ENCODE measurements around the gene RPTN. TPM values are rescaled to one million over a fixed set of nuclear protein-coding genes. Genes with fewer than 3 reads are reported as not detected.

Gene RPTN
- total RNA-seq, 1 experiment from 2014 or later: not detected

- no peak for TF ChIP-seq CTCF (IDR thresholded peaks at IDR 0.05 in 2 of 3, conservative IDR thresholded peaks at IDR 0.05 in 1 of 3; ENCODE audit: borderline replicate concordance in 1 of 3, insufficient read depth in 1 of 3, low read depth in 2 of 3, low read length in 2 of 3)
- no peak for TF ChIP-seq CEBPB (IDR thresholded peaks at IDR 0.05; ENCODE audit: low read depth)
- no peak for TF ChIP-seq SP1 (IDR thresholded peaks at IDR 0.05; ENCODE audit: low read depth)
- no peak for TF ChIP-seq ZNF274 (IDR thresholded peaks at IDR 0.05; ENCODE audit: low read depth, low read length)
- no peak for TF ChIP-seq SRF (IDR thresholded peaks at IDR 0.05; ENCODE audit: low read depth)
- no peak for TF ChIP-seq ELF1 (IDR thresholded peaks at IDR 0.05; ENCODE audit: borderline replicate concordance, low read depth)
- no peak for TF ChIP-seq POLR2A (IDR thresholded peaks at IDR 0.05; ENCODE audit: borderline replicate concordance, extremely low read depth, insufficient read depth, insufficient read length)
- no peak for TF ChIP-seq ATF3 (IDR thresholded peaks at IDR 0.05)
Measured at GRCh38 chr1:152197361-152197941, 38.4 kb upstream of the RPTN start (continued).

GRCh38 chr1:152191711-152192110 is 32.7 kb upstream of the RPTN start:
- ChIA-PET CTCF (interaction anchor here (1.1 to 2.6 kb wide), 3 partner anchors 155 to 267 kb away, joined by 4 to 18 read pairs (median 4); no protein-coding TSS in a partner anchor), RAD21 (ENCODE audit: low non-redundant PET in 1 of 2, low total read pairs in 2 of 2, uncharacterized antibody in 2 of 2, unreplicated experiment in 2 of 2) (interaction anchor here in 1 of 2 experiments (1.2 kb wide), 1 partner anchor 266 kb away, joined by 3 read pairs; no protein-coding TSS in a partner anchor), POLR2A (no interaction called here)
- H3K79me2 ChIP-seq (ENCODE audit: insufficient read depth, low read length): no peaks in the 10 kb centered on the region
- H4K20me1 ChIP-seq (ENCODE audit: insufficient read depth): no peaks in the 10 kb centered on the region
- H3K4me2 ChIP-seq (ENCODE audit: low read length): no peak overlapping the region
- H3K9me2 ChIP-seq (ENCODE audit: insufficient read depth): no peaks in the 10 kb centered on the region
- no peak for DNase-seq (ENCODE audit: low read depth, low spot score)
- H3K9me3 ChIP-seq (ENCODE audit: control insufficient read depth in 1 of 2, insufficient read depth in 1 of 2, low read depth in 1 of 2, low read length in 2 of 2): no peaks in the 10 kb centered on the region
- no peak overlapping the region for H2AFZ ChIP-seq (ENCODE audit: low read depth, low read length, poor library complexity, severe bottlenecking)
- H3K27me3 ChIP-seq (ENCODE audit: insufficient read depth, low read length): peaks cover 6% of the 10 kb centered on the region; the same call in 1 of the 2 replicates
- BruUV-seq (replicated peaks): no TSS peak
- no peak for ATAC-seq
- no peak for TF ChIP-seq REST (IDR thresholded peaks at IDR 0.05; ENCODE audit: low read depth)
- H3K4me1 ChIP-seq (ENCODE audit: control insufficient read depth in 1 of 2, insufficient read depth in 2 of 2, low read length in 2 of 2): no peaks in the 10 kb centered on the region
- H3K36me3 ChIP-seq (ENCODE audit: control insufficient read depth in 1 of 2, insufficient read depth in 2 of 2, low read length in 2 of 2): no peaks in the 10 kb centered on the region
- H3K9ac ChIP-seq (ENCODE audit: low read length): no peak overlapping the region
- no peak overlapping the region for H3K27ac ChIP-seq (ENCODE audit: low read depth, low read length)
- intact Hi-C loops (cut with micrococcal nuclease): loop anchor here (2.0 kb wide), 2 partner anchors 155 to 341 kb away; no protein-coding TSS in a partner anchor
- no peak overlapping the region for H3K4me3 ChIP-seq (replicated peaks in 1 of 2; ENCODE audit: low read depth in 1 of 2, low read length in 2 of 2)
